Erythroblast (primary cell): ENCODE measurements around the gene ATAD3B.
"Not testable (repeated sequence)": the region's sequence is repeated elsewhere in the genome, so short reads cannot be mapped to it uniquely, and the experiment has no call there.

Experiments used
- DNase-seq, 2 experiments: peaks; one replicate each; lab custom pipeline; 2025; lab: John Stamatoyannopoulos, UW
- GATA1 ChIP-seq: IDR thresholded peaks from 2 replicates; pipeline ENCODE4 v1.6.1; 2011; ENCODE audit warnings: low read depth, mild to moderate bottlenecking, control low read depth, low read length, moderate library complexity
- POLR2A ChIP-seq: IDR thresholded peaks from 2 replicates; pipeline ENCODE4 v1.6.1; 2011; ENCODE audit warnings: mild to moderate bottlenecking, low read length

The ATAD3B gene

DNA sequence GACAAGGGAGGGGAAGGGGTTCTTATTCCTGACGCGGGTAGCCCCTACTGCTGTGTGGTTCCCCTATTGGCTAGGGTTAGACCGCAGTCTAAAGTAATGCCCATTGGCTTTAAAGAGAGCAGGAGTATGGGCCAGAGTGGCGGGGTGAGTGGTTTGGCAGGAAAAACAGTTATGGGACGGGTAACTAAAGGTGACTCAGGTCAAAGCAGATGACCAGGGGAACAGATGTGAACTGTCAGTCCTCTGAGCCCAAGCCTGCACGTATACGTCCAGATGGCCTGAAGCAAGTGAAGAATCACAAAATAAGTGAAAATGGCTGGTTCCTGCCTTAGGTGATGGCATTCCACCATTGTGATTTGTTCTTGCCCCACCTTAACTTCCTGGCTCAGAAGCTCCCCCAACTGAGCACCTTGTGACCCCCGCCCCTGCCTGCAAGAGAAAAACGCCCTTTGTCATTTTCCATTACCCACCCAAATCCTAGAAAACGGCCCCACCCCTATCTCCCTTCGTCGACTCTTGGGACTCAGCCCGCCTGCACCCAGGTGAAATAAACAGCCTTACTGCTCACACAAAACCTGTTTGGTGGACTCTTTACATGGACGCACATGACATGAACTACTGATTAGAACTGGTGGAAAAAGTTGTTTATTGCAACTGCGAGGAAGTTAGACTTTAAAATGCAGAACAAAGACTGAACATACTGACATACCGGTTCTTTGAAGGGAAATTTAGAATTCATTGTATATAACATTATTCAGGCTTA, 758 bp upstream of the ATAD3B start:
- TF ChIP-seq POLR2A (no peak), GATA1 (no peak)
- peak; percentile 66 to 74 for DNase-seq

- DNase-seq, result peak; percentile 40 to 45
Measured at GRCh38 chr1:1472053-1472876, 700 bp downstream of the ATAD3B start.

DNA sequence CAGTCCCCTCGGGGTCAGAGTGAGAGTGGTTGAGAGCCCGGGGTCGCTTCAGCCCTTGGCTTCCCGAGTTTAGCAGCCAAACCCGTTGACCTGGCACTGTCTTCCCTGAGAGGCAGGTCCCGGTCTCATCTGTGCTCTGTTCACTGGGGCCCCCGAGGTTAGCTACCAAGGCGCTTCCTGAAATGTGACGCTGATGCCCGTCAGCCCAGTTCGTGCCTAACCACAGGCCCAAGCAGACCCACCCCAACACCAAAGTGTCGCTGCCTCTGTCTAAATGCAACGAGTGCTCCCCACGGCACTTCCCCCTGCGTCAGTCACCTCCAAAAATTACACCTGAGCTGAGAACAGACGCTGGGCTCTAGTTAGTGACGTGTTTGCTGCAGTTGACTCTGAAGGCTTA, 4.4 kb downstream of the ATAD3B start:
- not testable (repeated sequence) for DNase-seq

GRCh38 chr1:1477206-1477605, 5.6 kb downstream of the ATAD3B start:
- TF ChIP-seq POLR2A (no peak), GATA1 (no peak)
- DNase-seq, result no peak

DNA sequence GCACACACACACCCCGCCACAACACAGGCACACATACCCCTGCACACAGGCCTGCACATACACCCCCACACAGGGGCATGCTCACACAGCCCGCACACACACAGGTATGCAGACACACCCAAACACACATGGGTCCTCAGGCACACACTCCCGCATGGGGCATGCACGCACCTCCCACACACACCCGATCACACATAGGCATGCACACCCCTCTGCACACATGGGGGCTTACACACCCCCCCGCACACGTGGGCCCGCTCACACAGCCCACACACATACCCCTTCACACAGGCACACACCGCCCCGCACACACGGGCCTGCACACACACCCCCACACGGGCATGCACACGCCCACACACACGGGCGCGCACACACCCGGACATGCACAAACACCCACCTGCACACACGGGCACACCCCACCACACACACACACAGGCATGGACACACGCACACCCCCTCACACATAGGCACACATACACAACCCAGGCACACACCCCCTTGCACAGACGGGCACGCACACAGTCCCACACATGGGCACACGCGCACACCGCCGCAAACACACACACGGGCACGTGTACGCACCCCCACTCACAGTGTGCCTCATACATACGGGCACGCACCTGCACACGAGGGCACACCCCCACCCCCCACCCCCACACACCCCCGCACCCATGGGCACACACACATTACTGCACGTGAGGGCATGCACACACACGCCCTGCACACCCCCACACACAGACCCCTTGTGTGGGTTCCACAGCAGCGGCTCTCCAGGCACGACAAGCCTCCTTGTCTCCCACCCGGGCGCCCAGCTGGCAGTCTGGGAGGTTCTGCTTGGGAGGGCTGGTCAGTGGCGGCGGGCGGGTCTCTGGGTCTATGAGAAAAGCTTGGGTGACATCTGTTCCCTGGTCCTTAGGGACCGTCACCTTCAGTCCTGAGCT, 8.3 kb downstream of the ATAD3B start:
- no peak for DNase-seq
- TF ChIP-seq GATA1, result no peak
- no peak for TF ChIP-seq POLR2A

DNA sequence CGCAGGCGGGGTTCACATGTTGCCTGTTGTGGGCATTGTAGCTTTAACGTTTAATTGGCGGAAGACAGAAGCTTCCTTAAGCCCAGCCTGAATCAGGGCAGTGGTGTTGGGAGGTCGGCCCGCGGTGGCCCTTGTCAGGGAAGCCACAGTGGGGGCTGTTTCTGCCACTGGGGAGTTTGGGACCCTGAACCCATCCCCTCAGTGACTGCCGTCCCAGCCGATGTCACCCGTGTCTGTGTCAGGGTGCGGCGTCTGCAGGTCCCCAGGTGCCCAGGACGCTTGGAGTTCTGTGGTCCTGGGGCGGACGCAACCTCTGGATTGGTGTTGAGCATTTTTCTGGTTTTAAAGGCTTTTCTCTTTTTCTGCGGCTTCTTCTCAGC, 8.9 kb downstream of the ATAD3B start:
- DNase-seq, result not testable (repeated sequence)

- not testable (repeated sequence) for DNase-seq
Measured at GRCh38 chr1:1481811-1482210, 10.2 kb downstream of the ATAD3B start.

DNA sequence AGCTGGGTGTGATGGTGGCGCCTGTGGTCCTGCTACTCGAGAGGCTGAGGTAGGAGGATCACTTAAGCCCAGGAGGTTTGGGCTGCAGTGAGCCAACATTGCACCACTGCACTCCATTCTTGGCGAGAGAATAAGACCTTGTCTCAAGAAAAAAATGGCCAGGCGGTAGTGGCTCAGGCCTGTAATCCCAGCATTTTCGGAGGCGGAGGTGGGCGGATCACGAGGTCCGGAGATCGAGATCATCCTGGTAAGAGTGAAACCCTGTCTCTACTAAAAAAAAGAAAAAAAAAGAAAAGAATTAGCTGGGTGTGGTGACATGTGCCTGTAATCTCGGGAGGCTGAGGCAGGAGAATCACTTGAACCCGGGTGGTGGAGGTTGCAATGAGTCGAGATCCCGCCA, 11.3 kb downstream of the ATAD3B start:
- no peak for DNase-seq
- TF ChIP-seq POLR2A, result no peak
- TF ChIP-seq GATA1, result no peak

GRCh38 chr1:1483714-1484113, 12.1 kb downstream of the ATAD3B start:
- no peak for DNase-seq
- TF ChIP-seq GATA1, result no peak
- no peak for TF ChIP-seq POLR2A

- not testable (repeated sequence) for DNase-seq
Measured at GRCh38 chr1:1484976-1485750, 13.6 kb downstream of the ATAD3B start.

- not testable (repeated sequence) for DNase-seq
Measured at GRCh38 chr1:1485755-1486317, 14.3 kb downstream of the ATAD3B start.

DNA sequence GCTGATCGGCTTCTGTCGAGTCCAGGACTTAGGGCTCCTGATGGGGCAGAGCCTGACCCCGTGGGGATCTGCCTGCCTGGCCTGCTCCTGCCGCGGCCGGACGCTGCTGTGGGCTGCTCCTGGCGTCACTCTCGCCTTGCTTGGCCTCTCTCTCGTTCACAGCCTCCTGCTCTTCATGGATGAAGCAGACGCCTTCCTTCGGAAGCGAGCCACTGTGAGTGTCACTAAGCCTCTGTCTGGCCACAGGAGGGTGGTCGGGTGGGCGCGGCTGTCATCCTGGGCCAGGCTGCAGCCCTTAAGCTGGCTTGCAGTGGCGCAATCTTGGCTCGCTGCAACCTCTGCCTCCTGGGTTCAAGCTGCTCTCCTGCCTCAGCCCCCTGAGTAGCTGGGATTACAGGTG, 16.1 kb downstream of the ATAD3B start:
- TF ChIP-seq POLR2A, result no peak
- TF ChIP-seq GATA1, result no peak
- no peak for DNase-seq

DNA sequence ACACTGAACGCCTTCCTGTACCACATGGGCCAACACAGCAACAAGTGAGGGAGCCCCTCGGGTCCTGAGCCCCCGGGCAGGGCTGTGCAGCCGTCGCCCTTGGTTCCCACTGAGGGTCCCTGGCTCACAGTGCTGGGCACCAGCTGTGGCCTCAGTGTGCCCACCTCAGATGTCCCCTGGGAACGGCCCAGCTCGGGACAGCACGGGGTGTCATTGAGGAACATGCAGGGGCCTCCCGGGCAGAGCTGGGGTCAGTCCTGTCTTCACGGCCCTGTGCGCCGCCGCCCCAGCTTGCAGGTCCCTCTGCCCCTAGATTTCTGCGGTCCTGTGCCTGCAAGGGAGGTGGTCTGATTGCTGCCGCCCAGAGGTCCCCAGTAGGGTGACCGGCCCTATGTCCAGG, 17.7 kb downstream of the ATAD3B start:
- TF ChIP-seq GATA1 (no peak), POLR2A (no peak)
- DNase-seq, result no peak
